Immature natural killer cell (primary cell): ENCODE results near the gene ZNF784. TPM values are rescaled to one million over a fixed set of nuclear protein-coding genes. Genes with fewer than 3 reads are reported as not detected.

ENCODE experiments used
- DNase-seq, 3 donors: peaks; one replicate each; pipeline ENCODE4 v3.0.0; 2022; ENCODE audit warnings: mixed read lengths in 1 of 3
- H3K27ac Mint-ChIP-seq, 6 donors: one replicate each; pipeline ENCODE4 v1.8.0; 2020; ENCODE audit warnings: mixed read lengths in 6 of 6, mild to moderate bottlenecking in 5 of 6, inconsistent platforms in 4 of 6, moderate library complexity in 3 of 6
- H3K27me3 Mint-ChIP-seq, 3 donors: one replicate each; pipeline ENCODE4 v1.8.0; 2020 to 2021; ENCODE audit warnings: low read depth in 3 of 3, mild to moderate bottlenecking in 3 of 3, mixed read lengths in 3 of 3, moderate library complexity in 3 of 3, inconsistent platforms in 1 of 3
- H3K36me3 Mint-ChIP-seq, 3 donors: one replicate each; pipeline ENCODE4 v1.8.0; 2020; ENCODE audit warnings: mixed read lengths in 3 of 3, inconsistent platforms in 2 of 3, mild to moderate bottlenecking in 2 of 3
- H3K4me1 Mint-ChIP-seq, 2 donors: one replicate each; pipeline ENCODE4 v1.8.0; 2020; ENCODE audit warnings: inconsistent platforms in 2 of 2, mild to moderate bottlenecking in 2 of 2, mixed read lengths in 2 of 2, moderate library complexity in 1 of 2
- H3K4me3 Mint-ChIP-seq, 5 donors: one replicate each; pipeline ENCODE4 v1.8.0; 2020; ENCODE audit warnings: mild to moderate bottlenecking in 5 of 5, mixed read lengths in 5 of 5, inconsistent platforms in 3 of 5, moderate library complexity in 3 of 5
- H3K9me3 Mint-ChIP-seq, 6 donors: one replicate each; pipeline ENCODE4 v1.8.0; 2020; ENCODE audit warnings: mild to moderate bottlenecking in 6 of 6, mixed read lengths in 6 of 6, inconsistent platforms in 4 of 6, moderate library complexity in 3 of 6
- polyA plus RNA-seq, 3 donors: library from polyadenylated mRNA; unstranded; fragments of 300-500 nt; fragmentation: Illumina TruSeq; gene quantifications; one replicate each; pipeline ENCODE4 v1.2.3, GENCODE V29; 2021

Gene ZNF784
- polyA plus RNA-seq, 3 donors from 2014 or later, result 0.59 to 0.78 (median 0.62) TPM

DNA sequence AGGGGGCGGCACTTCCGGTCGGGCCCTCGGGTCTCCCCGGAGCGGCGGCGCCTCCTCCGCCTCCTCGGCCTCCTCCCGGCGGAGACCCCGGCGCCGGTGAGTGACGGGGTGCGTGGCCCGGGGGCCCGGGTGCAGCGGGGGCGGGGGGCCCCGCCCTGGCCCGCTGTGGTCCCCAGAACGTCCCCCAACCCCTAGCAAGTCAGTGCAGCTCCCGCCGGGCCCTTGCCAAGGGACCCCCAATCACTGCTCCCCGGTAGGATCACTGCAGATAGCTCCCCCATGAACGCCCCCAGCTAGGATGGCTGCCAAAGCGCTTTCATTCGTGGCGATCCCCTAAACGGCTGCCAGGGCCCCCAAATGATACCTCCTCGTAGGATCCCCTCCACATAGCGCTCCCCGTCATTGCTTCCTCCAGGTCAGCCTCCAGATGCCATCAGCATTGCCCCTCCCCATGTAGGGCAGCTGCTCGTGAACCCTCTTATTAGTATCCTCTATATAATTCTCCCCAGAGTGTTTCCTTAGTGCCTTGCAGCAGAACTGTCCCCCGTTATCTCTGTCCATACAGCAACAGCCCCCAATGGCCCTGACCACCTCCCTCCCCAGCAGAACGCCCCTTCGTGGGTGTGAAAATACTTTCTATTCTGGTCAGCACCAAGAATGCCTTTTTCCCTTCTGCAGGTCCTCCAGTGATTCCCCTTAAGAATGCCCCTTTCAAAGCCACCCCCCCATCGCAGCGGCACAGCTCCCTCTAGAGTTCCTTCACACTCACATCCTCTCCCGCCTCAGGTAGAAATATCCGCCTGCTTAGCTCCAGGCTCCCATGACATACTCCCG is 18.5 kb downstream of the ZNF784 start, which contains the start of gene ZNF865:
TSS of gene ZNF865 (plus strand) at position 11 of the 834 bp plus-strand sequence. CDS start 7,972 bp downstream, outside the sequence.
- H3K27ac Mint-ChIP-seq, result peak within 1 kb of the TSS; percentile 88 to 99 (median 98)
- H3K4me3 Mint-ChIP-seq, result peak within 1 kb of the TSS; percentile 95 to 98 (median 95)
- H3K9me3 Mint-ChIP-seq, result peaks cover 0 to 2% (median 0%) of the 10 kb centered on the region in 6 donors
- peaks cover 3 to 4% (median 3%) of the 10 kb centered on the region in 3 donors for H3K36me3 Mint-ChIP-seq
- peak; percentile 61 to 68 (median 63) for DNase-seq
- H3K27me3 Mint-ChIP-seq, result peaks cover 7 to 18% (median 8%) of the 10 kb centered on the region in 3 donors
- peaks cover 58 to 72% of the 10 kb centered on the region in 2 donors for H3K4me1 Mint-ChIP-seq

DNA sequence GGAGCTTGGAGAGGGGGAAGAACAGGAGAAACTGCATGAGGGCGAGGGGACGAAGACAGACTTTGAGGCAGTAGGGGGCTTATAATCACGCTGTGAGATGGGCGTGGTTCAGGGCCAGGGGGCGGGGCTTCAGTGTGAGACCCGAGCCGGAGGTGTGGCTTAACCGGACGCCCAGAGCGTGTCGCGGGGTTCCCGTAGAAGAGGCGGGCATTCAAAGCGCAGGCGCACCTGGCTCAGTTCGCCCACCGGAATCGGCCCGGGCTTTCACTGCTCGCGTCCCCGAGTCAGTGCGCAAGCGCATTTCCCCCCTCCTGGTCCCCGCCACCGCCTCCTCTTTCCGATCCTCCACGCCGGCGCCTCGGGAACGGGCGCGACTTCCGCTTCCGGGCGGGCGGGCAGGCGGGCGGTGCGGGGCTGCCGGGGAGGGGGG is 19.1 kb downstream of the ZNF784 start:
- Mint-ChIP-seq H3K4me1 (peaks cover 57 to 68% of the 10 kb centered on the region in 2 donors), H3K4me3 (peak overlapping the region; percentile 83 to 94 (median 89)), H3K27ac (peak overlapping the region; percentile 81 to 97 (median 88)), H3K27me3 (peaks cover 7 to 16% (median 8%) of the 10 kb centered on the region in 3 donors), H3K36me3 (peaks cover 0 to 4% (median 3%) of the 10 kb centered on the region in 3 donors), H3K9me3 (peaks cover 0 to 2% (median 0%) of the 10 kb centered on the region in 6 donors)
- peak; percentile 97 to 98 (median 98) for DNase-seq

DNA sequence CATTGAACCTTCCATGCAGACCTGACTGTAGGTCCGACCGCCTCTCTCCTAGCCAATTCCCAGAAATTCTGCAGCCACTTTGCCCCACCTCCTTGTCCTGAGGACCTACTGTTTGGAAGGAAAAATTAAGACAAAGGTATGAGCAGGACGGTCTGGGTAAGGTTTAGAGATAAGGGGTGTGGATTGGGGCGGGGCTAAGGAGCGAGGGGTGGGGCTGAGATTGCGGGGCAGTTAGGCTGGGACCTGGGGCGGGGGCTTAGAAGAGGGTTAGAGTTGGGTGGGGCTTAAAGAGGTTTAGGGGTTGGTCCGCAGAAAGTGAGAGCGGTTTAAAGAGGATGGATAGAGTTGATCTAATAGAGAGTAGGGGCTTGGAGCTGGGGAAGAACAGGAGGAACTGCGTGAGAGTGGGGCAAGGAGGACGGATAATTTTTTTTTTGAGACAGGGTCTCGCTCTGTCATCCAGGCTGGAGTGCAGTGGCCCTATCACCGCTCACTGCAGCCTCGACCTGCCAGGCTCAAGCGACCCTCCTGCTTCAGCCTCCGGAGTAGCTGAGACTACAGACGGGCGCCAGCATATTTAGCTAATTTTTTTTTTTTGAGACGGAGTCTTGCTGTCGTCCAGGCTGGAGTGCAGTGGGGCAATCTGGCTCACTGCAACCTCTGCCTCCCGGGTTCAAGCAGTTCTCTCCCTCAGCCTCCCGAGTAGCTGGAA is 20.6 kb downstream of the ZNF784 start:
- no peak for DNase-seq

DNA sequence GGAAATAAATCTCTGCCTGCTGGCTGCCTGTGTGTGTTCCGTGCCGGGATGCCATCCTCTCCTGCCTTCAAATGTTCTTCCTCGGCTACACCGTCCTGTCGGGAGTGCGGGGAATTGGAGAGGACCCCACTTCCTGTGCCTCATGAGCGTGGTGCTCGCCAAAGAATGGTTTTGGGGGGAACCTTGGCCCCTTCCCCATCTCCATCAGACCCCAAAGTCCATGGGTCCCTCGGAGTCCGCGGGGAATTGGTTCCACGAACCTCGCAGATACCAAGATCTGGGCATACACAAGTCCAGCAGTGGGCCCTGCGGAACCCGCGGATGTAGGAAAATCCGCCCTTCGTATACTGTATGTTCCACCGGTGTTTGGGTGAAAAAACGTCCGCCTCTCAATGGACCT is 21.3 kb downstream of the ZNF784 start:
- H3K27me3 Mint-ChIP-seq, result peaks cover 9 to 16% (median 14%) of the 10 kb centered on the region in 3 donors
- peaks cover 0 to 2% (median 0%) of the 10 kb centered on the region in 6 donors for H3K9me3 Mint-ChIP-seq
- H3K4me1 Mint-ChIP-seq, result peaks cover 53 to 62% of the 10 kb centered on the region in 2 donors
- peak overlapping the region in 1 of 6 donors; percentile 24 for H3K27ac Mint-ChIP-seq
- DNase-seq, result no peak
- H3K36me3 Mint-ChIP-seq, result peaks cover 0 to 4% (median 0%) of the 10 kb centered on the region in 3 donors
- H3K4me3 Mint-ChIP-seq, result peak overlapping the region in 3 of 5 donors; percentile 6 to 74 (median 64)

More for the DNA sequence above, 20.6 kb downstream of the ZNF784 start:
- Mint-ChIP-seq H3K36me3 (peaks cover 0 to 4% (median 0%) of the 10 kb centered on the region in 3 donors), H3K27me3 (peaks cover 9 to 16% (median 14%) of the 10 kb centered on the region in 3 donors), H3K4me3 (peak overlapping the region; percentile 63 to 94 (median 74)), H3K27ac (peak overlapping the region in 3 of 6 donors; percentile 24 to 73 (median 64)), H3K4me1 (peaks cover 54 to 64% of the 10 kb centered on the region in 2 donors), H3K9me3 (peaks cover 0 to 2% (median 0%) of the 10 kb centered on the region in 6 donors)

GRCh38 chr19:55602104-55603001 is 22.0 kb downstream of the ZNF784 start:
- peaks cover 9 to 16% (median 14%) of the 10 kb centered on the region in 3 donors for H3K27me3 Mint-ChIP-seq
- no peaks in the 10 kb centered on the region for H3K36me3 Mint-ChIP-seq
- peak overlapping the region in 2 of 6 donors; percentile 78 to 80 for H3K27ac Mint-ChIP-seq
- H3K4me1 Mint-ChIP-seq, result peaks cover 47 to 54% of the 10 kb centered on the region in 2 donors
- H3K9me3 Mint-ChIP-seq, result peaks cover 0 to 1% (median 0%) of the 10 kb centered on the region in 6 donors
- no peak for DNase-seq
- H3K4me3 Mint-ChIP-seq, result peak overlapping the region in 1 of 5 donors; percentile 86

GRCh38 chr19:55601084-55601483 is 23.3 kb downstream of the ZNF784 start:
- peak overlapping the region; percentile 84 to 88 (median 86) for H3K4me3 Mint-ChIP-seq
- no peak for DNase-seq
- H3K4me1 Mint-ChIP-seq, result peaks cover 38 to 41% of the 10 kb centered on the region in 2 donors
- H3K36me3 Mint-ChIP-seq, result peaks cover under 1 to 5% (median under 1%) of the 10 kb centered on the region in 3 donors
- H3K27ac Mint-ChIP-seq, result peak overlapping the region; percentile 78 to 93 (median 88)
- peaks cover 9 to 15% (median 14%) of the 10 kb centered on the region in 3 donors for H3K27me3 Mint-ChIP-seq
- H3K9me3 Mint-ChIP-seq, result peaks cover 0 to 1% (median 0%) of the 10 kb centered on the region in 6 donors

GRCh38 chr19:55600662-55601028 is 23.7 kb downstream of the ZNF784 start:
- Mint-ChIP-seq H3K27ac (peak overlapping the region; percentile 78 to 93 (median 88)), H3K36me3 (peaks cover 4 to 9% (median 5%) of the 10 kb centered on the region in 3 donors), H3K4me3 (peak overlapping the region; percentile 84 to 88 (median 86)), H3K4me1 (peaks cover 35 to 37% of the 10 kb centered on the region in 2 donors), H3K27me3 (peaks cover 4 to 12% (median 11%) of the 10 kb centered on the region in 3 donors), H3K9me3 (peaks cover 0 to 1% (median 0%) of the 10 kb centered on the region in 6 donors)
- DNase-seq, result no peak

DNA sequence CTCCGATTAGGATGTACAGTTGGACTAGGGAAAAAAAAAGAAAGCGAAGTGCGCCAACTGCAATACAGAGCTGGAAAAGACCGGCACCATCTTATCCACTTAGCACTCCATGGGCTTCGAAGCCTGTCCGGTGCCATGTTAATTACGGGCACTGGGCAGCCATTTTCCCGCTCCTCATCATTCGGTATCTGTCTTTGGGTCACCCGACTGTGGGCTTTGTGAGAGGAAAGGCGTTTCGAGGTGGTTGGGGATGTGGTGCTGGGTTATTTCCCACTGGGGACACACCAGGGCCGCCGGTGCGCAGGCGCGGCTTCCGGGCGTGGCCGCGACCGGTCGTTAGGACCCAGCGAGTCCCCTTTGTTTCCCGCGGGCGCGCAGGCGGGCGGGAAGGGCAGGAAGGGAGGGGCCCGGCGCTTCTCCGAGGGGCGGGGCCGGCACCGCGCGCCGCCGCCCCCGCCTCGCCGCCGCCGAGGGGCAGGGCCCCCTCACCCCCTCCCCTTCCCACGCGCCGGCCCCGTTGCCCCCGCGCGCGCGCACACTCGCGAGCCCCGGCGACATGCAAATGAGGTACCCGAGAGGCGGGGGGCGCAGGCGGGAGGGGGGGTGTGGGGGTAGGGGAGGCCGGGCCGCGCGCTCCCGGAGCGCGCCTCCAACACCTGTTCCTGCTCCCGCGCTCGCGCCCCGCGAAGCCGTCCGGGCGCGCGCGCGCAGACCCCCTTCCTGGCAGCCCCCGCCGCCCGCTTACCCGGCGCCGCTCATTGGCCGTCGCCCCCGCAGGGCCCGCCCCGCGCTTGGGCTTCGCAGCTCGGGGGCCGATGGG is 24.3 kb downstream of the ZNF784 start, which contains the start of gene ZNF524:
TSS of gene ZNF524 (plus strand) at position 447 of the 820 bp plus-strand sequence. CDS start 1,825 bp downstream, outside the sequence.
- peak; percentile 89 to 93 (median 91) for DNase-seq
- Mint-ChIP-seq H3K36me3 (peaks cover 9 to 15% (median 10%) of the 10 kb centered on the region in 3 donors), H3K27me3 (peaks cover 4 to 12% (median 7%) of the 10 kb centered on the region in 3 donors), H3K9me3 (peaks cover 0 to 1% (median 0%) of the 10 kb centered on the region in 6 donors), H3K4me3 (peak within 1 kb of the TSS; percentile 96 to 100 (median 99)), H3K27ac (peak within 1 kb of the TSS; percentile 93 to 99 (median 98)), H3K4me1 (peaks cover 33 to 37% of the 10 kb centered on the region in 2 donors)

DNA sequence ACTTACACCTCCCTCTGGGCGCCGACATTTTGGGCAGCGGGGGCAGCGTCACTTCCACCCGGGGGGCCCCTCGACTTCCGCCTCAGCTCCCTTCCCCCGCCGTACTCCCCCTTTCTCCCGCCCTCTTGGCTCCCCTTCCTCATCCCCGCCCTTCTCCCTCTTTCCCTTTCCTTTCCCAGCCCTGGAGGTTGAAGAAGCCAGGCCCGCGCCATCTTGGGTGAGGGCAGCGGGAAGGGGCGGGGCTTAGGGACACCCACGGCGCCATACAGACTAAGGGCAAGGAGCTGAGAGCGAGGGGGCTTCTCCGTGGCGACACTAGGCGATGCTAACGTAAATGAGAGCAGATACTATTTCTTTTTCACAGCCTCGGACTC is 24.9 kb downstream of the ZNF784 start, which contains the start of gene FIZ1:
TSS of gene FIZ1 (minus strand) at position 50 of the 374 bp plus-strand sequence. CDS start 1,652 bp downstream, outside the sequence.
- peaks cover 1 to 9% (median 4%) of the 10 kb centered on the region in 3 donors for H3K27me3 Mint-ChIP-seq

GRCh38 chr19:55598719-55599467 is 25.5 kb downstream of the ZNF784 start:
- peaks cover 25 to 28% of the 10 kb centered on the region in 2 donors for H3K4me1 Mint-ChIP-seq
- H3K27me3 Mint-ChIP-seq, result peaks cover 1 to 9% (median 4%) of the 10 kb centered on the region in 3 donors
- peak; percentile 97 to 98 (median 97) for DNase-seq
- peak overlapping the region; percentile 89 to 99 (median 98) for H3K27ac Mint-ChIP-seq
- peaks cover 13 to 19% (median 14%) of the 10 kb centered on the region in 3 donors for H3K36me3 Mint-ChIP-seq
- H3K9me3 Mint-ChIP-seq, result peaks cover 0 to 1% (median 0%) of the 10 kb centered on the region in 6 donors
- peak overlapping the region; percentile 96 to 100 (median 99) for H3K4me3 Mint-ChIP-seq

More for the DNA sequence above, 24.9 kb downstream of the ZNF784 start, which contains the start of gene FIZ1:
- peak within 1 kb of the TSS; percentile 96 to 100 (median 99) for H3K4me3 Mint-ChIP-seq
- DNase-seq, result peak; percentile 96
- H3K36me3 Mint-ChIP-seq, result peaks cover 13 to 19% (median 14%) of the 10 kb centered on the region in 3 donors
- peaks cover 28 to 32% of the 10 kb centered on the region in 2 donors for H3K4me1 Mint-ChIP-seq
- peak within 1 kb of the TSS; percentile 89 to 99 (median 98) for H3K27ac Mint-ChIP-seq
- H3K9me3 Mint-ChIP-seq, result peaks cover 0 to 1% (median 0%) of the 10 kb centered on the region in 6 donors

DNA sequence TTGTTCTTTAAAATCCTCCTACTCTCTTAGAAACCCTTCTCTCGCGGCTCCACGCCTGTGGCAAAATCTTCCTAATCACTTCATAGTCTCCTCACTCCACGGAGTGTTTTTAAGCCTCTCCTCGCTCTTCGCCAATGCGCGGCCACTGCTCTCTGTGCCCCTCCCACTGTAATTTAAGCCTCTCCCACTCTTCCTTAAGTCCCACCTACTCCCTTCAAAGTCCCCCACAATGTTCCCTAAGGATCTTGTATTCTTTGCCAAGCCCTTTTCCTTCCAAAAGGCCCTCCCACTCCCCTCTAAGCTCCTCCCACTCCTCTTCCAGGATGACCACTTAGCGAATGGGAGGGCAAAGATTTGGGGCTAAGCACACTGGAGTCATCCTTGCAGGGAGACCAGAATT is 26.3 kb downstream of the ZNF784 start:
- H3K9me3 Mint-ChIP-seq, result peaks cover 0 to 1% (median 0%) of the 10 kb centered on the region in 6 donors
- peaks cover 0 to 9% (median 4%) of the 10 kb centered on the region in 3 donors for H3K27me3 Mint-ChIP-seq
- peaks cover 14 to 22% (median 16%) of the 10 kb centered on the region in 3 donors for H3K36me3 Mint-ChIP-seq
- H3K4me1 Mint-ChIP-seq, result peaks cover 20 to 21% of the 10 kb centered on the region in 2 donors
- DNase-seq, result no peak
- peak overlapping the region in 1 of 5 donors; percentile 35 for H3K4me3 Mint-ChIP-seq
- H3K27ac Mint-ChIP-seq, result peak overlapping the region in 3 of 6 donors; percentile 57 to 58 (median 57)
